ENCODE data around the gene CDH23.

CDH23 gene

GRCh38 chr10:71687077-71687476, 290.4 kb downstream of the CDH23 start:
- no peak for DNase-seq (ENCODE audit: low read depth in 2 of 2)

- DNase-seq (ENCODE audit: low read depth in 2 of 2), result no peak
Measured at GRCh38 chr10:71687480-71687879, 290.8 kb downstream of the CDH23 start.

- DNase-seq (ENCODE audit: low read depth in 2 of 2), result no peak
Measured at GRCh38 chr10:71688256-71688655, 291.5 kb downstream of the CDH23 start.

GRCh38 chr10:71690094-71690720, 293.5 kb downstream of the CDH23 start:
- DNase-seq (ENCODE audit: low read depth in 2 of 2), result no peak

- DNase-seq (ENCODE audit: low read depth in 2 of 2), result no peak
Measured at GRCh38 chr10:71691405-71691804, 294.7 kb downstream of the CDH23 start.

- DNase-seq (ENCODE audit: low read depth in 2 of 2), result no peak
Measured at GRCh38 chr10:71692598-71693306, 296.0 kb downstream of the CDH23 start.

GRCh38 chr10:71693377-71693776, 296.7 kb downstream of the CDH23 start:
- no peak for DNase-seq (ENCODE audit: low read depth in 2 of 2)

GRCh38 chr10:71694039-71694501, 297.4 kb downstream of the CDH23 start:
- no peak for DNase-seq (ENCODE audit: low read depth in 2 of 2)

GRCh38 chr10:71694567-71694968, 297.8 kb downstream of the CDH23 start:
- no peak for DNase-seq (ENCODE audit: low read depth in 2 of 2)

GRCh38 chr10:71695502-71696476, 299.1 kb downstream of the CDH23 start:
- DNase-seq (ENCODE audit: low read depth in 2 of 2), result no peak

GRCh38 chr10:71696628-71697326, 300.1 kb downstream of the CDH23 start:
- DNase-seq (ENCODE audit: low read depth in 2 of 2), result peak; percentile 66 to 68

GRCh38 chr10:71697938-71698709, 301.4 kb downstream of the CDH23 start:
- peak; percentile 32 to 43 for DNase-seq (ENCODE audit: low read depth in 2 of 2)

- DNase-seq (ENCODE audit: low read depth in 2 of 2), result no peak
Measured at GRCh38 chr10:71698737-71699136, 302.0 kb downstream of the CDH23 start.

GRCh38 chr10:71700731-71701368, 304.1 kb downstream of the CDH23 start:
- DNase-seq (ENCODE audit: low read depth in 2 of 2), result no peak

- DNase-seq (ENCODE audit: low read depth in 2 of 2), result no peak
Measured at GRCh38 chr10:71701496-71702132, 304.9 kb downstream of the CDH23 start.

- no peak for DNase-seq (ENCODE audit: low read depth in 2 of 2)
Measured at GRCh38 chr10:71703577-71703976, 306.9 kb downstream of the CDH23 start.

GRCh38 chr10:71704816-71705215, 308.1 kb downstream of the CDH23 start:
- DNase-seq (ENCODE audit: low read depth in 2 of 2), result no peak

- no peak for DNase-seq (ENCODE audit: low read depth in 2 of 2)
Measured at GRCh38 chr10:71705582-71705981, 308.9 kb downstream of the CDH23 start.

- no peak for DNase-seq (ENCODE audit: low read depth in 2 of 2)
Measured at GRCh38 chr10:71706216-71707121, 309.7 kb downstream of the CDH23 start.

Measured in stimulated activated CD4-positive, alpha-beta T cell treated with anti-CD3 and anti-CD28 coated beads, Interleukin-1b, Interleukin-23, amount 100 ng/mL, for 4 hours (primary cell).